KMS-11 (cell line): ENCODE results near the gene AATK.
A peak's percentile ranks its signal among the peaks of the same experiment; 100 is the strongest.

Source experiments
- H2AFZ ChIP-seq: fragments of 200-600 bp; sonication (generic); 2 replicates; pipeline ENCODE4 v1.6.1; 2016; ENCODE audit warnings: antibody characterized with exemption, mixed run types, low read depth
- H3K27ac ChIP-seq: fragments of 200-600 bp; sonication (generic); 2 replicates; pipeline ENCODE4 v1.6.1; 2016; ENCODE audit warnings: mild to moderate bottlenecking, mixed run types
- H3K27me3 ChIP-seq: fragments of 200-600 bp; sonication (generic); 2 replicates; pipeline ENCODE4 v1.6.1; 2017; ENCODE audit warnings: mild to moderate bottlenecking, low read depth, mixed run types, moderate library complexity; ENCODE audit not compliant: insufficient read depth
- H3K36me3 ChIP-seq: fragments of 200-600 bp; sonication (generic); 2 replicates; pipeline ENCODE4 v1.6.1; 2017; ENCODE audit warnings: mild to moderate bottlenecking, mixed run types; ENCODE audit not compliant: insufficient read depth
- H3K4me1 ChIP-seq: fragments of 200-600 bp; sonication (generic); 2 replicates; pipeline ENCODE4 v1.6.1; 2016; ENCODE audit warnings: mild to moderate bottlenecking, low read depth, mixed run types; ENCODE audit not compliant: poor library complexity, severe bottlenecking
- H3K4me2 ChIP-seq: fragments of 200-600 bp; sonication (generic); 2 replicates; pipeline ENCODE4 v1.7.0; 2016; ENCODE audit warnings: mild to moderate bottlenecking, mixed run types
- H3K4me3 ChIP-seq: fragments of 200-600 bp; sonication (generic); IDR thresholded peaks from 2 replicates; pipeline ENCODE4 v1.6.1; 2017; ENCODE audit warnings: low read depth, low read length, mixed read lengths; ENCODE audit not compliant: insufficient read depth
- H3K79me2 ChIP-seq: fragments of 200-600 bp; sonication (generic); 2 replicates; pipeline ENCODE4 v1.6.1; 2016; ENCODE audit warnings: low read depth, mixed run types; ENCODE audit not compliant: insufficient read depth
- H3K9ac ChIP-seq: fragments of 200-600 bp; sonication (generic); 2 replicates; pipeline ENCODE4 v1.6.1; 2016; ENCODE audit warnings: mild to moderate bottlenecking, mixed run types
- H4K20me1 ChIP-seq: fragments of 200-600 bp; sonication (generic); 2 replicates; pipeline ENCODE4 v1.6.1; 2016; ENCODE audit warnings: mild to moderate bottlenecking, mixed run types; ENCODE audit not compliant: insufficient read depth
- TF ChIP-seq, protein P1 (sequence below): fragments of 200-600 bp; sonication (generic); conservative IDR thresholded peaks from 2 replicates; pipeline ENCODE4 v1.6.1; 2017; ENCODE audit warnings: low read depth, mild to moderate bottlenecking, antibody characterized with exemption, low read length, moderate library complexity, mixed read lengths

The AATK gene

GRCh38 chr17:81200695-81201580, 34.9 kb upstream of the AATK start:
- H2AFZ ChIP-seq: no peak overlapping the region
- no peak overlapping the region for H3K9ac ChIP-seq
- H3K4me3 ChIP-seq: no peak overlapping the region
- no peaks in the 10 kb centered on the region for H3K27me3 ChIP-seq
- no peak overlapping the region for H3K4me2 ChIP-seq
- TF ChIP-seq, protein P1, sequence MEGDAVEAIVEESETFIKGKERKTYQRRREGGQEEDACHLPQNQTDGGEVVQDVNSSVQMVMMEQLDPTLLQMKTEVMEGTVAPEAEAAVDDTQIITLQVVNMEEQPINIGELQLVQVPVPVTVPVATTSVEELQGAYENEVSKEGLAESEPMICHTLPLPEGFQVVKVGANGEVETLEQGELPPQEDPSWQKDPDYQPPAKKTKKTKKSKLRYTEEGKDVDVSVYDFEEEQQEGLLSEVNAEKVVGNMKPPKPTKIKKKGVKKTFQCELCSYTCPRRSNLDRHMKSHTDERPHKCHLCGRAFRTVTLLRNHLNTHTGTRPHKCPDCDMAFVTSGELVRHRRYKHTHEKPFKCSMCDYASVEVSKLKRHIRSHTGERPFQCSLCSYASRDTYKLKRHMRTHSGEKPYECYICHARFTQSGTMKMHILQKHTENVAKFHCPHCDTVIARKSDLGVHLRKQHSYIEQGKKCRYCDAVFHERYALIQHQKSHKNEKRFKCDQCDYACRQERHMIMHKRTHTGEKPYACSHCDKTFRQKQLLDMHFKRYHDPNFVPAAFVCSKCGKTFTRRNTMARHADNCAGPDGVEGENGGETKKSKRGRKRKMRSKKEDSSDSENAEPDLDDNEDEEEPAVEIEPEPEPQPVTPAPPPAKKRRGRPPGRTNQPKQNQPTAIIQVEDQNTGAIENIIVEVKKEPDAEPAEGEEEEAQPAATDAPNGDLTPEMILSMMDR: peak; percentile 74
- H3K36me3 ChIP-seq: no peaks in the 10 kb centered on the region
- no peaks in the 10 kb centered on the region for H3K4me1 ChIP-seq
- no peaks in the 10 kb centered on the region for H3K79me2 ChIP-seq
- H3K27ac ChIP-seq: no peak overlapping the region
- H4K20me1 ChIP-seq: no peaks in the 10 kb centered on the region

DNA sequence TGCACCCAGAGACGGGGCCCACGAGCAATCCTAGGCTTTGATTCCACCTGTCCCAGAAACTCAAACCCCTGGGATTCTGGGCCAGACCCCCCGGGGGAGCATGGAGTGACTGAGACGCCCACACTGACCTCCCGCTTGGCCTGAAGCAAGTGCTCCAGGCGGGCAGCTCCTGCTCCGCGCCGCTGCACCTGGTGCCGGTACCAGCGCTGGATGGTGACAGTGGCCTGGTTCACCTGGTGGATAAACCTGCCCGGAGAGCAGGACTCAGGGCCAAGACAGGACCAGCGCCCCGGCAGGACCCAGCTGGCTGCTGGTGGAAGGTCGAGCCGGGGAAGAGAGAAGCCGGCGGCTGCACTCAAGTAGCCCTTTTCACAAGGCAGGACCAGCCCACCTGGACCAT, 34.2 kb upstream of the AATK start:
- Histone ChIP-seq H3K4me3 (no peak overlapping the region), H3K27ac (no peak overlapping the region), H3K79me2 (no peaks in the 10 kb centered on the region), H3K9ac (no peak overlapping the region), H3K4me1 (no peaks in the 10 kb centered on the region), H4K20me1 (no peaks in the 10 kb centered on the region), H2AFZ (no peak overlapping the region), H3K4me2 (no peak overlapping the region), H3K27me3 (no peaks in the 10 kb centered on the region), H3K36me3 (no peaks in the 10 kb centered on the region)
- TF ChIP-seq, protein P1: no peak

DNA sequence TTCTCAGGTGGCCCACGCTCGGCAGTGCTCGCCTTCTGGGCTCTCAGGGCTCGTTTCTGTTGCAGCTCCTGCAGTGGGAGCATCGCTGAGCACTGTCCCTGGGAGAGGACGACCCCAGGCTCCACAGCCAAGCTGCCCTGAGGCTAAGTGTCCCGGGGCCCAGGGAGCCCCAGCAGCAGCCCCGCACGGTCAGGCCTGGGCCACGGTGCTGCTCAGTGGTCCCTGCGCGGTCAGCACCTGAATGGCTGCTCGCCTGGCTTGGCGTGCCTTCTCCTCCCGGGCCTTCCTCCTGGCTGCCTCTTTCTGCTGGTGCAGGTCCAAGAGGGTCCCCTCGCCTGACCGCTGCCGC, 33.4 kb upstream of the AATK start:
- H3K79me2 ChIP-seq: no peaks in the 10 kb centered on the region
- no peak overlapping the region for H3K4me3 ChIP-seq
- H3K4me1 ChIP-seq: no peaks in the 10 kb centered on the region
- H3K4me2 ChIP-seq: no peak overlapping the region
- no peak overlapping the region for H3K9ac ChIP-seq
- no peak overlapping the region for H3K27ac ChIP-seq
- no peaks in the 10 kb centered on the region for H3K36me3 ChIP-seq
- TF ChIP-seq, protein P1: no peak
- no peaks in the 10 kb centered on the region for H3K27me3 ChIP-seq
- no peaks in the 10 kb centered on the region for H4K20me1 ChIP-seq
- H2AFZ ChIP-seq: no peak overlapping the region

DNA sequence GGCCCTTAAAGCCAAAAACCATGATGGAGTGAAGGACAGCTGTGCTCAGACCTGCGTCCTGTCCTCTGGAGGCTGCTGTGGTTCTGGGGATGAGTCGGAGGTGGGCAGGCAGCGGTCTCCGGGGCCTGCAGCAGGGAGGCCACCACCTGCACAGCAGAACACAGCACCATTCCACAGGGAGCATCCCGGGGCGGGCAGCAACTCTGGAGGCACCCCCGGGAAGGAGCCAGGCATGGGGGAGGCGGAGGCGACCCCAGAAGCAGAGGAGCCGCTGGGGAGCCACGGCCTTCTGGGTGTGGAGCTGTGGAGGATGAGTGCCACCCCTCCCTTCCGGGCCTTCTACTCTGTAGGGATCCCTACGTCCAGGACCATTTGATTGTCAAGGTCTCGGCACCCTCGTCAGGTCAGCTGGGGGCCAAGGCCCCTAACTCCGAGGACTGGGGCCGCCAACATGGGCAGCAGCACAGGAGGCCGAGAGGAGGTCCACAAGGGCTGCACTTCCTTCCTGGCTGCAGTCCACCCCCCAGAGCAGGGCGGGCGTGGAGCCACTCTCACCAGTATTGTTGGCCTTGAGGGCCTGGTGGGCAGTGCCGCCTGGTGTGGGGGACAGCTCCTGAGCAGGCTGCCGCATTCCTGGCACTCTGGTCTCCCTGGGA, 32.9 kb upstream of the AATK start:
- TF ChIP-seq, protein P1: no peak
- no peaks in the 10 kb centered on the region for H3K4me1 ChIP-seq
- no peak overlapping the region for H3K4me3 ChIP-seq
- no peaks in the 10 kb centered on the region for H3K79me2 ChIP-seq
- no peak overlapping the region for H3K4me2 ChIP-seq
- H3K9ac ChIP-seq: no peak overlapping the region
- H2AFZ ChIP-seq: no peak overlapping the region
- no peaks in the 10 kb centered on the region for H4K20me1 ChIP-seq
- no peaks in the 10 kb centered on the region for H3K27me3 ChIP-seq
- H3K36me3 ChIP-seq: no peaks in the 10 kb centered on the region
- no peak overlapping the region for H3K27ac ChIP-seq
